Neuron (in vitro differentiated cells): Measurements from ENCODE around the gene NR2F2.
A peak's percentile ranks its signal among the peaks of the same experiment; 100 is the strongest.

Experiments
- H2AFZ ChIP-seq: one replicate; pipeline ENCODE4 v1.6.1; 2013; ENCODE audit warnings: low read depth, mild to moderate bottlenecking, inconsistent platforms, low read length, moderate library complexity
- H3K27me3 ChIP-seq: one replicate; pipeline ENCODE4 v1.6.1; 2013; ENCODE audit warnings: low read length; ENCODE audit not compliant: insufficient read depth
- H3K36me3 ChIP-seq: one replicate; pipeline ENCODE4 v1.6.1; 2013; ENCODE audit warnings: low read length; ENCODE audit not compliant: insufficient read depth
- H3K4me1 ChIP-seq: one replicate; pipeline ENCODE4 v1.6.1; 2013; ENCODE audit warnings: low read length; ENCODE audit not compliant: insufficient read depth
- H3K4me3 ChIP-seq: 2 replicates; pipeline ENCODE4 v1.5.1; 2013; ENCODE audit warnings: mild to moderate bottlenecking, low read length, moderate library complexity
- H3K9me3 ChIP-seq: one replicate; pipeline ENCODE4 v1.6.1; 2013; ENCODE audit warnings: low read length

The NR2F2 gene

DNA sequence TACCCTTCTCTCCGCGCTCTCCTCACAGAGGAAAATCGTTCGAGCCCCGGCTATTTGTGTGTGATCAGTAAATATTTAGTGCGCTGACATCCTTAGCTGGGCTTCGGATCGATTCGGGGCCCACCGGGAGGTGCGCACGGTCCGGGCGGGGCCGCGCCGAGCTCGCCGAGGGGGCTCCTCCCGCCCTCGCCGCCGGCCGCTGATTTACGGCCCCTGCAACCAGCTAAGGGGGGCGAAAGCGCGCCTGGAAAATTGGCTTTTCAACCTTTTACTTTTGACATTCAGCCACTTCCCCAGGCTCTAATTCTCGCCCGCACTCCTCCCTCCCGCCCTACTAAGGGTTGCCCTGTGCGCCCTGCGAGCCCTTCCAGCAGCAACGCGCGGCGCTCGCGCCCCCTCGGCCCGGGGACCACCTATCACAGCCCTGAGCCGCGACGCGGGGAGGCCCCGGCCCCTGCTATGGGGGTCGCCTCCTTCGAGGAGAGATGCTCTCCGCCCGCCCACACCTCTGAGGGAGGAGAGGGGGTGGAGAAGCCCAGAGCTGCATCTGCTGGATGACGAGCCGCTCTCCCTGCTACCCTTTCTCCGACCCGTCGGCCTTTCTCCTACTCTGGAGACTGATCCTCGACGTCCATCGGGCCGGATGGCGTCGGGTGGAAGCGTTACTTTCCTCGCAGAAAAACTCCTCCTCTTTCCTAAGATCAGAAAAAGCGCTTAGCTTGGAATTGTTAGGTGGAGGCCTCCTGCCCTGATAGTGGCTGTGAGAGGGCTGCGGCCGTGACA lies 7.8 kb upstream of the NR2F2 start:
- no peak overlapping the region for H2AFZ ChIP-seq
- H3K9me3 ChIP-seq: peaks cover 6% of the 10 kb centered on the region
- H3K4me3 ChIP-seq: no peak overlapping the region
- peaks cover 11% of the 10 kb centered on the region for H3K36me3 ChIP-seq
- H3K4me1 ChIP-seq: peaks cover 39% of the 10 kb centered on the region
- no peaks in the 10 kb centered on the region for H3K27me3 ChIP-seq

GRCh38 chr15:96323319-96324145 lies 7.0 kb upstream of the NR2F2 start:
- peaks cover 45% of the 10 kb centered on the region for H3K4me1 ChIP-seq
- H3K4me3 ChIP-seq: peak overlapping the region; percentile 99
- peaks cover 6% of the 10 kb centered on the region for H3K9me3 ChIP-seq
- H2AFZ ChIP-seq: no peak overlapping the region
- no peaks in the 10 kb centered on the region for H3K27me3 ChIP-seq
- peaks cover 11% of the 10 kb centered on the region for H3K36me3 ChIP-seq

DNA sequence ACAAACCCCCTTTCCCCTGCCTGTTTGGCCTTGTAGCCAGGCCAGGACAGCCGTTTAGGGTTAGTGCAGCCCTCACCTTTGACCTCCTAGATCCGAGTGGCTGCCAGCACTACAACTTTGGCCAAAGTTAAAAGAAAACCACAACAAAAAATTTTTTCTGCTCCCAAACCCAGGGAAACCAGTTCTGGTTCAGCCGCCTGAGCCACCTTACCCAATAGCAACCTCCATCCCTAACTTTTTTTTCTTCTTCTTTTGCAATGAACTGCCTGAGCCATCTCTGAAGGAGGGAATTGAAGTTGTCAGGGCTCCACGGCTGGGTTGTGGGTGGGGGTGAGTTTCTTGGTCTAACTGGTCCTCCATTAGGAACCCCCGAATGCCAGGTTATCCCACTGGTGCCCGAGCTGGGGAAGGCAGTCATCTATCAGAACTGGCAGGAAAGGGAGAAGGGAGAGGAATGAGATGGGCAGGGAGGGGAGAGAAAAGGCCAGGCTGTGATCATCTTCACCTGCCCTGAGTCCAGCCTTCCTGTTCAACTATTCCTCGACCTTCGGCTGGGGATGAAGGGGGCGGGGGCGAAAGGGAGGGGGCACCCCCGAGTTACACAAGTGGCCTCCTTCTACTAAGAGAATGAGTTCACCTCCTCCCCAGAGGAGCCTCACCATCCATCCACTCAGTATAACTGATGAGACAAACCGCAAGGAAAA lies 6.2 kb upstream of the NR2F2 start:
- peaks cover 49% of the 10 kb centered on the region for H3K4me1 ChIP-seq
- no peak overlapping the region for H2AFZ ChIP-seq
- H3K27me3 ChIP-seq: no peaks in the 10 kb centered on the region
- peaks cover 11% of the 10 kb centered on the region for H3K36me3 ChIP-seq
- peak overlapping the region; percentile 99 for H3K4me3 ChIP-seq
- peaks cover 6% of the 10 kb centered on the region for H3K9me3 ChIP-seq

DNA sequence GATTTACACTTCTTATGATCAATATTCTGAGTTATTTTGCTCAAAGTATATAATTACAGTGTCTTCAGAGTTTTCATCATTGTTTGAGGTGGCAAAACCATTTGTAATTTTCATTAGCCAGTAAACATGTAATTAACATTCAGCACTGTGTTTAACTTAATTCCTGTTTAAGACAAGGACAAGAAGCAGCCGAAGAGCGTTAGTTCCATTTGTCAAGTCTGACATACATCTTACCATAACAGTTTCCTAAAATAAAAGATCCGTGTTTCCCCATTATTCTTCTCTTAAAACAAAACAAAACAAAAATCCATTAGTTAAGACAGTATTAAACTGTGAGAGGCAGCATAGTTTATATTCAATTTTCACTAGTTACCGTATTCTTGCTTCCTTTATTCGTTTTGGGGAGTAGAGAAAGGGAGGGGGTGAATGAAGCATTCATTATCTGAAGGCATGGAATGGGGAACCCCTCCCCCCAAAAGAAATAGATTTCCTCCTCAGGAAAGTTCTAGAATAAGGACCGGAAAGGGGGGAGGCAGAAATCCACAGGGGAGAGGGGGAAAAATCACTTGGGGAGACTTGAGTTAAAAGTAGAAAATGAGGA lies 5.5 kb upstream of the NR2F2 start:
- Histone ChIP-seq H3K4me1 (peaks cover 48% of the 10 kb centered on the region), H2AFZ (no peak overlapping the region)

GRCh38 chr15:96325541-96326327 lies 4.8 kb upstream of the NR2F2 start:
- H2AFZ ChIP-seq: no peak overlapping the region
- H3K4me1 ChIP-seq: peaks cover 45% of the 10 kb centered on the region

More for the DNA sequence above, 5.5 kb upstream of the NR2F2 start:
- Histone ChIP-seq H3K4me3 (peak overlapping the region; percentile 99), H3K27me3 (no peaks in the 10 kb centered on the region), H3K36me3 (peaks cover 11% of the 10 kb centered on the region), H3K9me3 (peaks cover 6% of the 10 kb centered on the region)

GRCh38 chr15:96326328-96327154 lies 4.0 kb upstream of the NR2F2 start:
- Histone ChIP-seq H3K36me3 (peaks cover 8% of the 10 kb centered on the region), H3K9me3 (peaks cover 6% of the 10 kb centered on the region), H3K4me3 (peak overlapping the region; percentile 99), H3K27me3 (no peaks in the 10 kb centered on the region), H3K4me1 (peaks cover 45% of the 10 kb centered on the region), H2AFZ (peak overlapping the region; percentile 60)

More at GRCh38 chr15:96325541-96326327, 4.8 kb upstream of the NR2F2 start:
- Histone ChIP-seq H3K27me3 (no peaks in the 10 kb centered on the region), H3K9me3 (peaks cover 6% of the 10 kb centered on the region), H3K36me3 (peaks cover 11% of the 10 kb centered on the region), H3K4me3 (peak overlapping the region; percentile 99)

- Histone ChIP-seq H2AFZ (peak overlapping the region; percentile 60), H3K4me3 (peak overlapping the region; percentile 99), H3K36me3 (peaks cover 5% of the 10 kb centered on the region), H3K4me1 (peaks cover 45% of the 10 kb centered on the region), H3K9me3 (peaks cover 3% of the 10 kb centered on the region), H3K27me3 (no peaks in the 10 kb centered on the region)
These were observed 3.3 kb upstream of the NR2F2 start for GRCh38 chr15:96327155-96327741.

DNA sequence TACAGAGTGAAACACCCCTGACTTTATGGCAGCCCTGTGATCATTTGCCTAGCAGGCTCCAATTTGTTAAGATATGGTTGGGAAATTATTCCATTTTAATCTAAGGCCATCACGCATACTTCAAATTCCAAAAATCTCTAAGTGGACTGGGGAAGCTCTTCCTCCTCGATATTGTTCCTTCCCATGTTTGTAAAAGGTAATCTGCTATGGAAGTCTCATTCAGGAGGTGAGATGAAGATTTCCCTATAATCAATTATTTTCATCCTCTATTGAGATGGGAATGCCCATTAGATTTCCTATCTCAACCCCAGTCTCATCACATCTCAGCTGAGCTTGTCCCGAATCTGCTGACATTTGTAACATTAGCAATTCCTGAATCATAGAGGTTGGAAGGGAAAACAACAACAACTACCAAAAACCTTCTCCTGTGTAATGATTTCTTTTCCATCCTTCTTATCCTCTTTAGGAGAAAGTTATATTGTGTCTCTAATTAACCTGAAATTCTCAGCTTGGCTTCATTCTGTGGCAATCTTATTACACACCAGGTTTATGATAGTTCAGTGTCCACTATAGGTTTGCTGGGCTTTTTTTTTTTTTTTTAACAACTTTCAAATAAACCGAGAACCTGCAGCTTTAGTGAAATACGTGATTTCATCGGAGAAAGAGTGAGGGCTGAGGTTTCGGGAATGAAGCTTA lies 2.2 kb upstream of the NR2F2 start:
- H3K4me1 ChIP-seq: peaks cover 41% of the 10 kb centered on the region
- peak overlapping the region; percentile 99 for H3K4me3 ChIP-seq
- no peaks in the 10 kb centered on the region for H3K27me3 ChIP-seq
- H2AFZ ChIP-seq: no peak overlapping the region
- no peaks in the 10 kb centered on the region for H3K9me3 ChIP-seq
- H3K36me3 ChIP-seq: peaks cover 11% of the 10 kb centered on the region

- Histone ChIP-seq H2AFZ (no peak overlapping the region), H3K27me3 (no peaks in the 10 kb centered on the region), H3K4me1 (peaks cover 36% of the 10 kb centered on the region), H3K4me3 (peak overlapping the region; percentile 99), H3K9me3 (no peaks in the 10 kb centered on the region), H3K36me3 (peaks cover 15% of the 10 kb centered on the region)
These were observed 1.7 kb upstream of the NR2F2 start for GRCh38 chr15:96328877-96329195.

DNA sequence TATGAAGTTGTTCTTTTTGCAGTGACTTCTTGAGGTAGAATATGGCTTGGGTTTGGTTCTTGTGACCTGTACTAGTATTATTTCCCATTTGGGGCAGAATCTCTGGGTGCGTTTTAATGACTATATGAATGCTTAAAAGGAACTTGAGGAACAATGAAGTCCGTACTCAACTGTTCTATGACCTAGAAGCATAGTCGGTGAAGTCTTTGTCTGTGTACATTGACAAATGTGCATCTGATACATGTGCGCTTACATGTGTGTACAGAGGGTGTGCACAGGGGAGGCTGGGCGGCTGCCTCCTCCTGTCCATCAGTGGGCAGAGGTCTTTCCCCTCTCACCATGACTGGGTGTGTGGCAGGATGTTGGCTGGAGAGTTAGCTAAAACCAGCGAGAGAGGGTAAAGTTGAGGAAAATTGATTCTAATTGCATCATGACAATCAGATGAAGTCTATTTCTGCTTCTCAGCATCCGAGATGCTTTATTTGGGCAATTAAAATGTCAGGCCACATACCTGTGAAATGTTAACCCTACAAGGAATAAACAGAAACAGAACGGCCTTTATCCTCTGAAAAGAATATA lies 1.0 kb upstream of the NR2F2 start:
- Histone ChIP-seq H3K4me3 (peak overlapping the region; percentile 99), H2AFZ (no peak overlapping the region), H3K4me1 (peaks cover 30% of the 10 kb centered on the region), H3K36me3 (peaks cover 22% of the 10 kb centered on the region), H3K9me3 (no peaks in the 10 kb centered on the region), H3K27me3 (no peaks in the 10 kb centered on the region)

DNA sequence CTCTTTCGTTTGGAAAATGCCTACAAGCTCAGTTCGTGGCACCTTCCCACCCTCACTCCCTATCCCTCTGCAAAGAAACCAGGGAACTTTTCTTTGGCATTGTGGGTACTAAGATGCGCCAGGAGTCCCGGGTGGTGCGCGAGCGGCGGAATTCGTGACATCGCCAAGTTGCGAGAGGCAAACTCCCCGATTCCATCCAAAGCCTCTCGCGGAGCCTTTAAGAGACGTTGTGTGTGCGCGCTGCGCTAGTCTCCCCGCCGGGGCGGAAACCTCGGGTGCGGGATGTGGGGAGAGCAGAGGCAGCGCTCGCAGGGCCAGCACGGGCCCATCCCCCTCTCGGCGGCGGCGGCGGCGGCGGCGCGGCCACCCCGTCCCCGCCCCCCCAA lies 443 bp upstream of the NR2F2 start:
- H3K27me3 ChIP-seq: no peaks in the 10 kb centered on the region
- H3K4me1 ChIP-seq: peaks cover 27% of the 10 kb centered on the region

More for the DNA sequence above, 443 bp upstream of the NR2F2 start:
- peak overlapping the region; percentile 99 for H3K4me3 ChIP-seq
- H2AFZ ChIP-seq: no peak overlapping the region
- H3K36me3 ChIP-seq: peaks cover 27% of the 10 kb centered on the region
- H3K9me3 ChIP-seq: no peaks in the 10 kb centered on the region
